HG03175 (cell line): ENCODE data around the gene SEMA5A.

ENCODE experiments used
- ATAC-seq: cut with Tn5 transposase; IDR thresholded peaks from one replicate; pipeline ENCODE4 v1.9.1; 2021; ENCODE audit warnings: mild to moderate bottlenecking, moderate library complexity; ENCODE audit not compliant: unreplicated experiment

SEMA5A gene, protein sequence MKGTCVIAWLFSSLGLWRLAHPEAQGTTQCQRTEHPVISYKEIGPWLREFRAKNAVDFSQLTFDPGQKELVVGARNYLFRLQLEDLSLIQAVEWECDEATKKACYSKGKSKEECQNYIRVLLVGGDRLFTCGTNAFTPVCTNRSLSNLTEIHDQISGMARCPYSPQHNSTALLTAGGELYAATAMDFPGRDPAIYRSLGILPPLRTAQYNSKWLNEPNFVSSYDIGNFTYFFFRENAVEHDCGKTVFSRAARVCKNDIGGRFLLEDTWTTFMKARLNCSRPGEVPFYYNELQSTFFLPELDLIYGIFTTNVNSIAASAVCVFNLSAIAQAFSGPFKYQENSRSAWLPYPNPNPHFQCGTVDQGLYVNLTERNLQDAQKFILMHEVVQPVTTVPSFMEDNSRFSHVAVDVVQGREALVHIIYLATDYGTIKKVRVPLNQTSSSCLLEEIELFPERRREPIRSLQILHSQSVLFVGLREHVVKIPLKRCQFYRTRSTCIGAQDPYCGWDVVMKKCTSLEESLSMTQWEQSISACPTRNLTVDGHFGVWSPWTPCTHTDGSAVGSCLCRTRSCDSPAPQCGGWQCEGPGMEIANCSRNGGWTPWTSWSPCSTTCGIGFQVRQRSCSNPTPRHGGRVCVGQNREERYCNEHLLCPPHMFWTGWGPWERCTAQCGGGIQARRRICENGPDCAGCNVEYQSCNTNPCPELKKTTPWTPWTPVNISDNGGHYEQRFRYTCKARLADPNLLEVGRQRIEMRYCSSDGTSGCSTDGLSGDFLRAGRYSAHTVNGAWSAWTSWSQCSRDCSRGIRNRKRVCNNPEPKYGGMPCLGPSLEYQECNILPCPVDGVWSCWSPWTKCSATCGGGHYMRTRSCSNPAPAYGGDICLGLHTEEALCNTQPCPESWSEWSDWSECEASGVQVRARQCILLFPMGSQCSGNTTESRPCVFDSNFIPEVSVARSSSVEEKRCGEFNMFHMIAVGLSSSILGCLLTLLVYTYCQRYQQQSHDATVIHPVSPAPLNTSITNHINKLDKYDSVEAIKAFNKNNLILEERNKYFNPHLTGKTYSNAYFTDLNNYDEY

DNA sequence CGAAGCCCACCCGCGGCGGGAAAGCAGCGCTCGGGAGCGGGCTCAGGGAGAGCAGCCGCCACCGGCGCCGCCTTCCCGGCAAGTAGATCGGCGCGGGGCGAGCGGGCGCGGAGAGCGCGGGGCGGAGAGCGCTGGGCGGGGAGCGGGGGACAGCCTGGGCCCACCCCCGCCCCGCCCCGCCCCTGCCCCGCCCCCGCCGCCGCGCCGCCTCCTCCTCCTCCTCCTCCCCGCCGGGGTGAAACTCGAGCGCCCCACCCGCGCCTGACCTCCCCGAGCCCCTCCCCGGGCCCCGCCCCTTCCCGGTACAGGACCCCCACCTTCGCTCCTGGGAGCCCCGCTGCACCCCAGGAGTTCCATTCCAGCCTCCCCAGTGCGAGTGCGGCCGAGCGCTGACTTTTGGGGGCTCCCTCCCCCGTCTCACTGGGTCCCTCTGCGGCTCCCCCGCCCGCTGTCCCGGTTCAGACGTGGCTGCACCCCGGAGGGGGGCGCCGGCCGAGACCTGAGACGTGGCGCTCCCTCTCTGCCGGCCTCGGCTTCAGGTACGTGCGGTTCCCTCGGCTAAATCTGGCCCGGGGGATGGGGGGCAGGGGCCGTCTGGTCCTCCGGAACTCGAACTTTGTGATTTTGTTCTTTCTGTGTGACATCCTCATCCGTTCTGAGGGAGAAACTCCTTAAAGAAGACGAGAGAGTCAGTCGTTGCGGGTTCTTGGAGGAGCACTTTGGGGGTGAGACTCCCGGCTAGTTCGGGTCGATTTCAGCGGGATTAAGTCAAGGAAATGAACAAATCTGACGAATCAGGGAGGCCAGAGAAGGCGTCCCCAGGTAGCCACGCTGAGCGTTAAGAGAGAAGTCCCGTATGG is at the start of gene SEMA5A:
Gene SEMA5A (minus strand): TSS at position 84 of the 860 bp plus-strand sequence. CDS start 166,129 bp downstream, outside the sequence.
- peak; percentile 37 for ATAC-seq

DNA sequence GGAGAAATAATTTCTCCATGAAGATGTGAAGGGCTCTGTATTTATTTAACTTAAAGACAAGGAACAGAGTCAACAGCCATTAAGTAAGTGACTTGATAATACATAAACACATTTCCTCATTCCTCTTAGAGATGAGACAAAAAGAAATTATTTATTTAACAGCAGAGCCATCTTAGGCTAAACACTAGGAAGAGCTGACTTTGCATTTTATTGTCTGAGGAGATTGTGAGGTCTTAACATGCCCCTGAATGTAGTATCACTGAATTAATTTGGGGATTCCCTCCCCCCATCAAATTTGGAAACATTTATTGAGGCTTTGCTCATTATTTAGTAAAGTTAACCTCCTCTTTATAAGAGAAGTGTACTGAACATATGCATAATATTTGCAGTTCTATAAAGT is 49.0 kb upstream of the SEMA5A start:
- ATAC-seq: no peak

DNA sequence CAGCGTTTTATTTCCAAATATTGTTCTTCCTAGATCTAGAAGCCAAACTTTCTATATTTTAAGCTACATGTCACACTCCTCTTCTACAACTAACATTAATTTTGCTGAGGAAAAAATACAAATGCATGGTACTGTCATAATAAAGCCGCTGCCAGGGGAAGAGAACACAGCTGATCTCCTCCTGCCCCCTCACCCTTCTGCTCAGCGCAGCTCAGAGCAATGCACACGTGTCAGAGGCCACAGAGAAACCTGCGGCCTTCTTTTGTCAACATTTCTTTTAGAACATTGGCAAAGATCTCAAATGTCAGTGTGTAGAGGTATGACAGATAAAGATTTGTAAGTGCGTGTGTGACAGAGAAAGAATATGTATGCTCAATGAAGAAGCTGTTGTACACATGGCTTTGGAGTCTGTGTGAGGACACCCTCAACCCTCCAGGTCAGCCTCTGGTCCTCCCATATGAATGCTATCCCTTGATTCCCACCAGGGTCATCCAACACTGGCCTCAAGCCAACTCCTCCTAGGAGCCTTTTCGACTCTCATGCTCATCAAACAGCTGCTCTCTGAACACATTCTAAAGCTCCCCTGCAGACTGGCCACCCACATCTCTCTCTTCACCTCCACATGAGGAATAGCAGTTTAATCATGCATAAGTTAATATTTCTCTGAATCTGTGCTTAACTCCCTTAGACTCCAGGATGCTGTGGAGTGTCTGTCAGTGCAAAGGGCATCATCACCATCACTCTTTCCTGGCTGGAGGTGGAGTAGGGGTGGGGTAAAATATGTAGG is 43.4 kb upstream of the SEMA5A start:
- ATAC-seq: no peak

DNA sequence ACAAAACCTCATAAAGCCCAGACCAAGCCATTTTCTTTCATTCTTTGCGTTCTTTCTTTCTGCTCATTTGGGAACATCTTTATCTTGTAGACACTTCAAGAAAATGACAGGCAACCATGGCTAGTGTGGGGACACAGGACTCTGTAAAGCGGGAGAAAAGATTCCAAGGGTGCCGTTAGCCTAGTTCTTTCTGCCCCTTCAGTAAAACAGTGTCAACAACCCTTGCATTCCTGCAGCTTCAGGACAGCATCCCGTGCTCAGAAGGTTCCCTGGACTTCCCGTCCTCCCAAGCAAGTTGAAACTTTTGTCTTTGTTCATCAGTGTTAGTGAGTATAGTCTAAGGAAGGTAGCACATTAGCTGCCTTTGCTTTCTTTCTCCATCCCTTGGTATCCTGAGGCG is 42.4 kb upstream of the SEMA5A start:
- no peak for ATAC-seq

DNA sequence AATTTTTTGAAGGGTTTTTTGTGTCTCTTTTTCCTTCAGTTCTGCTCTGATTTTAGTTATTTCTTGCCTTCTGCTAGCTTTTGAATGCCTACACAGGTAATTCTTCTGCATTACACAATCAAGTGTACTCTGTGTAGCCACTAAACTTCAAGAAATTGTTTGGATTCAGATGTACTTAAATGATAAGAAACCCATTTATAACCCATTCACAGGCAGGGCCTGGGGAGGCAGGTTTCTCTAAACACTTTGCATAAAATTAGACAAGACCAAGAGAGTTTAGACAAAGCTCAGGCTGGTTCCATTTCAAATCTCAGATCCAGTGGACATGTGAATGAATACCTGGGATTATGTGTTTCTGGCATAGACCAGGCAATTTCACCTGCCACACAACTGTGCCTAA is 41.3 kb upstream of the SEMA5A start:
- no peak for ATAC-seq

DNA sequence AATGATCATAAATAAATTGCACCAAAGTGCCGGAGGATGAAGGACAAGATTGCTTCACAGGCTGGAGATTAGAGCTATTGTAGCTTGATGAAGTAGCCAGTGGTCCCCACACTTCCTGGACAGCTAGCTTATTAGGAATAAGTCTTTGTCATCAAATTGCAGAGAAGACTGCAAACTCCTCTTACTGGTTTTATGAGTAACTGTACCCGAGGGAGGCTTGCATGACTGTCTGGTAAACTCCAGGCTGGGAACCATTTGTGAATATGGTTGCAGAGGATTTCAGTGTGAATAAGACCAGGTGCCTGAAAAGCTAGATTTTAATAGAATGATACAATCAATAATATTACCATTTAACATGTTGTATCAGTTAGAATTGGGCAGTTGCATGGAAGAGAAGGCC is 36.5 kb upstream of the SEMA5A start:
- no peak for ATAC-seq

DNA sequence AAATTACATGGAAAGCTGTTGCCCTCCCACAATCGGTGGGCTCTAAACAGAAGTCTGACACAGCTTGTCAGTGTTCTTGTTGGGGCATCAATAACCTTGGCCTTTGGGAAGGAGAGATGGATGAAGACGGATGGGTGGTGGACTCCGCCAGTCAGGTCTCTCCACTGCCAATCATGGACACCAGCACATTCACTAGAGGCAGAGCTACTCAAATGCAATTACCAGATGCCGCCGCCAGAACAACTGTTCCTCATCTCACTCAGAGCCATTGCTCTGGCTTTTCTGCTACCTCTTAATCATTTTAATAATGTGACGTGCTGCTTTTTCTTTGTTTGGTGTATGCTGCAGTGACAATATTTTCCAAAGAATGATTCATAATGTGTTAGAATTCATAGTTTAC is 27.9 kb upstream of the SEMA5A start:
- no peak for ATAC-seq

DNA sequence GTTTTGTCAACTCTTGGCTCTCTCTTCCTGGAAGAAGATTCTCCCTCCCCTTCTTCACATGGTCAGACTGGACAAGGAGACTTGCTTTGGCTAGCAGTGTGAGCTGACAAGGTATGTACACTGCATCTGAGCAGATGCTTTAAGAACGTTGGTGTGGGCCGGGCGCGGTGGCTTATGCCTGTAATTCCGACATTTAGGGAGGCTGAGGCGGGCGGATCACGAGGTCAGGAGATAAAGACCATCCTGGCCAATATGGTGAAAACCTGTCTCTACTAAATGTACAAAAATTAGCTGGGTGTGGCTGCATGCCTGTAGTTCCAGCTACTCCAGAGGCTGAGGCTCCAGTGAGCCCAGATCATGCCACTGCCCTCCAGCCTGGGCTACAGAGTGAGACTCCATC is 26.4 kb upstream of the SEMA5A start:
- no peak for ATAC-seq

DNA sequence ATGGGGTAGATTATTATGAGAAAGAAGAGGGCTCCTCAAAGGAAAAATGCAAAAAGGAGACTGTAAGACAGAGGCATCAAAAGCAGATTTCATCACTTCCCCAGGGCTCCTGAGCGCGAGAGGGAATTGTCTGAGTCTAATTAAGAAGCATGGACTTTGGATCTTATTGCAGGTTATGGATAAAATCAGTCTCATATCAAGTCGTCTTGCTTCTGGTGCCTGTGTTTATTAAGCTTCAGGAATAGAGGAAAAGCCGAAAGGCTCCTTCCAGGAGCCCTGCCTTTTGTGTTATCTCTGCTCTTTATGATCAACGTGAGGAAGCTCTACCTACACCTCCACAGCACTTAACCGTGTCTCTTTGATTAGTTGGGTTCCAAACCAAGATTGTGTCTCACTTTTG is 25.0 kb upstream of the SEMA5A start:
- no peak for ATAC-seq

DNA sequence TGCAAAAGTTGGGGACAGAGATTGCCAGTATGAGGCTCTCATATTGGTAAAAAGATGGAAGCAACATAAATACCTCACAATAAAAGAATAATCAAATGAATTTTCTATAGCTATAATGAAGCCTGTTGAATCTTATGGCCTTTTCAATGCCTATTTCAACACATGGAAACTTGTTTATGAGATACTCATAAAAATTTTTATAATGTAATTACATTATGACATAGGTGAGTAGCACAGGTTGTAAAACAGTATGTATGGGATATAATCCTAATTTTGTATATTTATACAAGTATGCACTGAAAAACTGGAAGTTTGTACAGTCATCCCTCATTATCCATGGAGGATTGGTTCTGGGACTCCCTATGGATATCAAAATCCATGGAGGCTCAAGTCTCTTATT is 21.2 kb upstream of the SEMA5A start:
- ATAC-seq: no peak

DNA sequence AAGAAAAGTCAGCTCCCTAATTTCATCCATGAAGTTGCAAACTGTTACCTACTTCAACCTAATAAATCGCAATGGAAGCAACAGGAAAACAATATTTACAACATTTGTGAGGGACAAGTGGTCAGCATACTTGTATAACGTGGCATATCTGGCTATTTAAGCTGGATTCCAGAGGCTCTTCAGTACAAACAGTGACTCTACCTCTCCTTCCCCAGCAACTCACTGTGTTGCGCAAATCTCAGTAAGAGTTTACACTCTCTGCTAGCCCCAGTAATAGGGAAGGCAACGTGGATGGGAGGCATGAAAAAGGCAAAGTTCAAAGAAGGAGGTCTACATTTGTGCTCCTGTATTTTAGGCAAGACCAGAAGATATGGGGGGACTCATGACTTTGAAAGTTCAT is 18.9 kb upstream of the SEMA5A start:
- no peak for ATAC-seq

DNA sequence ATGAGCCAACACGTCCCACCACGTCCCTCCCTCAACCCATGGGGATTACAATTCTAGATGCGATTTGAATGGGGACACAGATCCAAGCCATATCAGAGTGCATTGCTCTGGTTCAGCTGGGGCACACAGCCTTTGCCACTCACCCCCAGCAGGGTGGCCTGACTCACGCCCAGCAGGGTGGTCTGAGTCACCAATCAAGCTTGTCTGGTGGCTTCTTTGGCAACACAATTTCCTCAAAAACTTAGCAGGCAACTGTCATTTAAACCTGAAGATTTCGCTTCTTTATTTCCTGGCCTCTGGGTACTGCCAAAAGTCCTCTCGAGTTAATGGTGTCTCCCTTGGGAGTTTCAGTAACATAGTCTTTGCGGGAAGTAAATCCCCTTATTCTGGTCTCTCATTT is 16.3 kb upstream of the SEMA5A start:
- ATAC-seq: no peak

DNA sequence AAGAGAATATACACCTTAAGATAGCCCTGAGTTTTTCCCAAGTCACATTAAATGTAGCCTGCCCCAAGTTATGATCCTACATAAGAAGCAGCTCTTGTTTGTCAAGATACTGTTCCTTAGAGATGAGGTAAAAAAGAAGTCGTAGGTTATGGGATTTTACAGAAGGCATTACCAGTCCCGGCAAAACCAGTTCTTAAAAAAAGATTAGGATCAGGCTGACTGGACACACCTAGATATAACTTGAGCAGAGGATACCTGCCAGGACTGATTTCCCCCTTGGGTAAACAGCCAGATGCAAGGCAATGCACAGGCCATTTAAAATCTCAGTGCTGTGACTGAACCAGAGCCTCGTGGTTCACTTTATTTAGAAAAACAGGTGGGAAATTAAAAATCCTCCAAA is 14.1 kb upstream of the SEMA5A start:
- no peak for ATAC-seq

DNA sequence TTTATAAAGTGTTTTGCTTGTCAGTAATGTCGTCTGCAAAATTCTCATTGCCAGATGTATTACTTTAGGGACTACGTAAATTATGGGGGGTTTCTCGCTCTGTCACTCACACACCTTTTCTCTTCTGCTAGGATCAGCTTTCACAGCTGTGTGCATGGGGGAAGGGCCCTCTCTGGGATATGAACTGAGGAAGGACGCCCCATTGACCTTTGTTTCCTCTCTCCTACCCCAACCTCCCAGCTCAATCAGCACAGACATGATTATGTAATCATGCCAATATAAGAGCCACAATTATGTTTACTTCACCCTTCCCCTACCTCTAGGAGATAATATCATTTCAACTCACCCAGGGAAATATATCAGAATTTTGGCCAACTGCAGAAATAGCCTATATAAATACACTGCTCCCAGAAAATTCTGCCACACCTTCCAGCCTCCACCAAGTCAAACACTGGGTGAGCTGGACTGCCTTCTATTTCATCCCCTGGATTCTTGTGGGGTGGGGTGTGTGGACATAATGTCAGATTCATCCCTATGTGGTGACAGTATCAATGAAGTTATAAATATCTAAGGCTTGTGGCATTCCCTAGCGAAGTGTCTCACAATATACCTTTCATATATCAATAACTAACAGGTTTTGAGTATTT is 12.6 kb upstream of the SEMA5A start:
- ATAC-seq: no peak

DNA sequence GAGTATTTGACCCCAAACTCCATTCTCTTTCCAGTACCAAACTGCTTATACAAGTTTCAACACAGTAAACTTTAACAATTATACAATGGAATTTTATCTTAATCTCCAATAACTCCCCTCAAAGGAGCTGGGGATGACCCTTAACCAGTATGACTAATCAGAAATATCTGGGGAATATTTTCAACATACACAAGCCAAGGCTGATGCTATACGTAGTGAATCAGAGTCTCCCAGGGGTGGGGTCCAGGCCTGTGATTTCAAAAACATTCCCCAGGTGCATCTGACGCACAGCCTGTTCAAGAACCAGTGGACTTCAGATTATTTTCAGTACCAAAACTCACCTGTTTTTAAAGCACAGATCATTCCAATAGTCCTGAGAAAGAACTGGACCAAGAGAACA is 11.8 kb upstream of the SEMA5A start:
- no peak for ATAC-seq

DNA sequence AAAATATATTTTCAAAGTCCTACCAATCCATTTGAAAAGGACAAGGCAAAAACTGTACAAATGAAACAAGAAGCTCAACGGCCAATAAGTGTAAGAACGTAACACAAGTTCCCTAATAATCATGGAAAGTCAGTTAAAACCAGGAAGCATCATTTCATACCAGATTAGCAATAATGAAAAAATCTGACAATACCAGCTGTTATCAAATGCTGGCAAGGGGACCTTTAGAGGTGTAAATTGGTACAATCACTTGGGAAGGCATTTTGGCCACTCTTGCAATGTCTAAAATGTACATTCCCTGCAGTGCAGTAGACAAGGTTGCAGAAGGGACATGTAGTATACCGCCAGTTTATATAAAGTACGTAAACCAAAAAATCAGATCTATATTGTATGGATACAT is 10.1 kb upstream of the SEMA5A start:
- ATAC-seq: no peak

DNA sequence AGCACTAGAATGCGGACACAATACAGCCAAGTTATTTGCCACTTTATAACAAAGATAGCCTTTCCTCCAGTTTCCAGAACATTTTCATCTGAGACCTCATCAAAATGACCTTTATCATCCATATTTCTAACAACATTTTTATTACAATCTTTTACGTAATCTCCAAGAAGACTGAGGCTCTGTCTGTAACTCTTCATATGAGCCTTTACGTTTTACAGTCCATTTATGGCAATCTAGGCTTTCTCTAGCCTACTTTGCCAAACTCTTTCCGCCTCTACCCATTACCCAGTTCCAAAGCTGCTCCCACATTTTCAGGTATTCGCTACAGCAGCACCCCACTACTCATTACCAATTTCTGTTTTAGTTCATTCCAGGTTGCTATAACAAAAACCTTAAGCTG is 8.2 kb upstream of the SEMA5A start:
- ATAC-seq: no peak

DNA sequence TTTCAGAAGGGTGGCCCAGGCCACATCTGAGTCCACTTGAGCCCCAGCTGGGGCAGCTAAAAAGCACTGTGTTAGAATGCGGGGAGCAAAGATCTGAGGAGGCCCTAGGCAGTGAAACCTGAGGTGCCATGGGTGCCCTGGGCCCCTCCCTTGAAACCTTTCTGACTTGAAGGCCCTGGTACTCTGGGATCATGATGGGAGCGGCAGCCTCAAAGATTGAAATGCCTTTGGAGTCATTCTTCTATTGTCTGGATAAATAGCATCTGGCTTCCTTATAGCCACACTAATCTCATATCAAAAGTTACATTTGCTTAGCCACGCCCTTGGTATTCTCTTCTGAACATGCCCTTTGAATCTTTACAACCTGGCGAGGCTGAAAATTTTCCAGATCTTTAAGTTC is 7.7 kb upstream of the SEMA5A start:
- ATAC-seq: no peak
